ENCODE measurements around the gene FARP1. TPM values are rescaled to one million over a fixed set of nuclear protein-coding genes. Genes with fewer than 3 reads are reported as not detected.

The FARP1 gene
- total RNA-seq, 1 donor from 2014 or later, result 17.7 TPM

GRCh38 chr13:98384739-98385138 lies 241.8 kb downstream of the FARP1 start:
- intact Hi-C loops (cut with DNase I), result no loop called here
- Histone ChIP-seq H3K4me3 (no peak overlapping the region), H3K27ac (no peak overlapping the region), H3K27me3 (no peaks in the 10 kb centered on the region), H3K4me1 (no peaks in the 10 kb centered on the region), H3K36me3 (peaks cover 0 to 2% of the 10 kb centered on the region in 2 donors), H3K9me3 (no peaks in the 10 kb centered on the region)
- DNase-seq (ENCODE audit: extremely low spot score in 2 of 2), result no peak
- no peak for TF ChIP-seq POLR2AphosphoS5 (IDR thresholded peaks at IDR 0.05; ENCODE audit: insufficient read depth in 1 of 2, low read depth in 1 of 2)
- no peak for TF ChIP-seq POLR2A (IDR thresholded peaks at IDR 0.05)
- TF ChIP-seq CTCF (IDR thresholded peaks at IDR 0.05), result no peak

- no peak for DNase-seq (ENCODE audit: extremely low spot score in 2 of 2)
- TF ChIP-seq POLR2A (IDR thresholded peaks at IDR 0.05) (no peak), CTCF (IDR thresholded peaks at IDR 0.05) (no peak), POLR2AphosphoS5 (IDR thresholded peaks at IDR 0.05; ENCODE audit: insufficient read depth in 1 of 2, low read depth in 1 of 2) (no peak)
- H3K27ac ChIP-seq, result no peak overlapping the region
- peaks cover 0 to 3% of the 10 kb centered on the region in 2 donors for H3K36me3 ChIP-seq
- H3K4me3 ChIP-seq, result no peak overlapping the region
- intact Hi-C loops (cut with DNase I), result no loop called here
- H3K9me3 ChIP-seq, result no peaks in the 10 kb centered on the region
- no peaks in the 10 kb centered on the region for H3K27me3 ChIP-seq
- no peaks in the 10 kb centered on the region for H3K4me1 ChIP-seq
Observed at GRCh38 chr13:98385606-98386005, 242.7 kb downstream of the FARP1 start.

GRCh38 chr13:98386637-98387036 lies 243.7 kb downstream of the FARP1 start:
- TF ChIP-seq CTCF (IDR thresholded peaks at IDR 0.05) (no peak), POLR2A (IDR thresholded peaks at IDR 0.05) (no peak), POLR2AphosphoS5 (IDR thresholded peaks at IDR 0.05; ENCODE audit: insufficient read depth in 1 of 2, low read depth in 1 of 2) (no peak)
- Histone ChIP-seq H3K4me3 (no peak overlapping the region), H3K27ac (no peak overlapping the region), H3K27me3 (no peaks in the 10 kb centered on the region), H3K4me1 (no peaks in the 10 kb centered on the region), H3K36me3 (peaks cover 0 to 3% of the 10 kb centered on the region in 2 donors), H3K9me3 (no peaks in the 10 kb centered on the region)
- intact Hi-C loops (cut with DNase I), result no loop called here
- DNase-seq (ENCODE audit: extremely low spot score in 2 of 2), result no peak

- H3K27ac ChIP-seq, result no peak overlapping the region
- no peak for TF ChIP-seq POLR2A (IDR thresholded peaks at IDR 0.05)
- TF ChIP-seq POLR2AphosphoS5 (IDR thresholded peaks at IDR 0.05; ENCODE audit: insufficient read depth in 1 of 2, low read depth in 1 of 2), result no peak
- no peak for TF ChIP-seq CTCF (IDR thresholded peaks at IDR 0.05)
- H3K9me3 ChIP-seq, result no peaks in the 10 kb centered on the region
- no peak for DNase-seq (ENCODE audit: extremely low spot score in 2 of 2)
- no peaks in the 10 kb centered on the region for H3K27me3 ChIP-seq
- peaks cover 0 to 3% of the 10 kb centered on the region in 2 donors for H3K36me3 ChIP-seq
- intact Hi-C loops (cut with DNase I), result no loop called here
- H3K4me1 ChIP-seq, result no peaks in the 10 kb centered on the region
- no peak overlapping the region for H3K4me3 ChIP-seq
Observed at GRCh38 chr13:98389319-98389718, 246.4 kb downstream of the FARP1 start.

GRCh38 chr13:98390086-98390715 lies 247.3 kb downstream of the FARP1 start:
- no peak for DNase-seq (ENCODE audit: extremely low spot score in 2 of 2)
- H3K4me1 ChIP-seq, result no peaks in the 10 kb centered on the region
- H3K27ac ChIP-seq, result no peak overlapping the region
- peaks cover 0 to 3% of the 10 kb centered on the region in 2 donors for H3K36me3 ChIP-seq
- no peak overlapping the region for H3K4me3 ChIP-seq
- no peaks in the 10 kb centered on the region for H3K27me3 ChIP-seq
- H3K9me3 ChIP-seq, result no peaks in the 10 kb centered on the region
- intact Hi-C loops (cut with DNase I), result no loop called here
- no peak for TF ChIP-seq POLR2AphosphoS5 (IDR thresholded peaks at IDR 0.05; ENCODE audit: insufficient read depth in 1 of 2, low read depth in 1 of 2)
- TF ChIP-seq POLR2A (IDR thresholded peaks at IDR 0.05), result no peak
- no peak for TF ChIP-seq CTCF (IDR thresholded peaks at IDR 0.05)
